Measurements from ENCODE around the gene WIZ.

Gene WIZ

GRCh38 chr19:15374105-15374651, 75.6 kb downstream of the WIZ start:
- DNase-seq (ENCODE audit: low spot score), result peak; percentile 25

- no peak for DNase-seq (ENCODE audit: low spot score)
Observed at GRCh38 chr19:15373644-15374043, 76.1 kb downstream of the WIZ start.

GRCh38 chr19:15372891-15373301, 76.9 kb downstream of the WIZ start:
- no peak for DNase-seq (ENCODE audit: low spot score)

GRCh38 chr19:15372470-15372869, 77.3 kb downstream of the WIZ start:
- no peak for DNase-seq (ENCODE audit: low spot score)

- peak; percentile 23 for DNase-seq (ENCODE audit: low spot score)
Observed at GRCh38 chr19:15371786-15372380, 77.9 kb downstream of the WIZ start.

GRCh38 chr19:15371119-15371518, 78.6 kb downstream of the WIZ start:
- no peak for DNase-seq (ENCODE audit: low spot score)
